HG03108 (cell line): ENCODE data around the gene RNASE3.
"Not testable (repeated sequence)": the region's sequence is repeated elsewhere in the genome, so short reads cannot be mapped to it uniquely, and the experiment has no call there.

ENCODE experiments used
- ATAC-seq: cut with Tn5 transposase; IDR thresholded peaks from one replicate; pipeline ENCODE4 v1.9.1; 2021; ENCODE audit warnings: moderate library complexity; ENCODE audit not compliant: unreplicated experiment

The RNASE3 gene

DNA sequence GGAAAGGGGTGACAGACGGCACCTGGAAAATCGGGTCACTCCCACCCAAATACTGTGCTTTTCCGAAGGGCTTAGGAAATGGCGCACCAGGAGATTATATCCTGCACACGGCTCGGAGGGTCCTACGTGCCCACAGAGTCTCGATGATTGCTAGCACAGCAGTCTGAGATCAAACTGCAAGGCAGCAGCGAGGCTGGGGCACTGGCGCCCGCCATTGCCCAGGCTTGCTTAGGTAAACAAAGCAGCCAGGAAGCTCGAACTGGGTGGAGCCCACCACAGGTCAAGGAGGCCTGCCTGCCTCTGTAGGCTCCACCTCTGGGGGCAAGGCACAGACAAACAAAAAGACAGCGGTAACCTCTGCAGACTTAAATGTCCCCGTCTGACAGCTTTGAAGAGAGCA is 19.6 kb downstream of the RNASE3 start:
- not testable (repeated sequence) for ATAC-seq

DNA sequence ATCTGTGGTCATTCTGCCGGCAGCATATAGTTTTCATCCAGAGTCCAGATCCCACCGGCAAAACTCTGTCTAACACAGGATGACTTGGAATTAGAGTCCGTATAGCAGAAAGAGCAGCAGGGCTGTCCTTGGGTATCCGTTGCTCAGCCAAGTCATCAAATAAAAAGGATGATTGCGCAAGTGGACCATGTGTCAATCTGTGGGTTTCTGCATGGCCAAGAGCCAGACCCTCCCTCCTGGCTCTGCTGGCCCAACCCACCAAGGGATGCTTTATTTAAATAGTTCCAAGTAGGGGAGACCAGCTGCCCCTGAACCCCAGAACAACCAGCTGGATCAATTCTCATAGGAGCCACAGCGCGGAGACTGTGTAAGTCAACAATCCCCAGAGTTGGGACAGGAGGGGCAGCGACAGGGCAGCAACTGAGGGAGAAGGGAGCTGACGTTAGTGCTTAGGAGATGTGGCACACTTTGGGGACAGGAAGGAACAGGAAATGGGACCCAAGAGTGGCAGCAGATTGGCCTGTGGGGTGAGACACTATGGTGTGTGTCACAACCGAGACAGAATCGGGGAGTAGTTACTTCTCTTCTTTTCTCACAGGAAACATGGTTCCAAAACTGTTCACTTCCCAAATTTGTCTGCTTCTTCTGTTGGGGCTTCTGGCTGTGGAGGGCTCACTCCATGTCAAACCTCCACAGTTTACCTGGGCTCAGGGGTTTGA is 28.0 kb downstream of the RNASE3 start:
- ATAC-seq: not testable (repeated sequence)

- ATAC-seq: not testable (repeated sequence)
These were observed 32.6 kb downstream of the RNASE3 start for GRCh38 chr14:20923766-20924297.

- ATAC-seq: no peak
These were observed 43.1 kb downstream of the RNASE3 start for GRCh38 chr14:20934148-20934762.

DNA sequence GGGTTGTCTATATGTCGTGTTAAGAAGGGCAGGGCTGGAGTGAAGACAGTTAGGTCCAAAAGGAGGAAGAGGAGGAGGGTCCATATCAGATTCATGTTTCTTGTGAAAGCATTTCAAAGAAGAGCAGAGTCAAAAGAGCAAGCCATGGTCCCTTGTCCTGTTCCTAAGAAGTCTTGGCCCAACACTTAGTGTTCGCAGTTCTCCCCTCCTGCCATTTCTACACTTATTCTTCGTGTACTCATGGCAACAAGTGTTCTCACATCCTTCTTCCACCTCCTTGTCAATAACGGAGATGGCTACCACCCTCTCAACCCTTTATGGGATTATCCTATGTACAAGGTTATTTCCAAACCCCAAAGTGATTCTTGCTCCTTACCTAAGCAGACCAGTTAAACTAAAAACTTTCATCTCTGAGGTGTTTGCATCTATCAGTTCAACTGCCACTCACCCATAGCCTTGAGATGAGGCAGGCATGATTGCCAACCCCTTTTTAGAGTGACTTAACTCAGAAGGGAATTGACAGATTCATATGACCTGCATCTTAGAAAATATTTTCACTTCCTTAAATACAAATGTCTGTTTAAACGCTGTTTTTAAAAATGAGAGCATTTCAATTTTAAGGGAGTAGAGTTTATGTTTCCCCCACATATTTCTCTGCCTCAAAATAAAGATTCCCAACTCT is 44.3 kb downstream of the RNASE3 start:
- no peak for ATAC-seq
